ENCODE measurements around the gene FBLN2. TPM values are rescaled to one million over a fixed set of nuclear protein-coding genes. Genes with fewer than 3 reads are reported as not detected.

The FBLN2 gene
- total RNA-seq, 1 experiment from 2014 or later, result 36.7 TPM

GRCh38 chr3:13542142-13542541, 6.8 kb upstream of the FBLN2 start:
- H3K27ac Mint-ChIP-seq (ENCODE audit: unreplicated experiment), result no peak overlapping the region
- no TSS peak for BruUV-seq (replicated peaks)
- peaks cover 8% of the 10 kb centered on the region for H3K4me1 ChIP-seq

GRCh38 chr3:13543253-13543652, 5.7 kb upstream of the FBLN2 start:
- peaks cover 4% of the 10 kb centered on the region for H3K36me3 Mint-ChIP-seq (ENCODE audit: insufficient read depth, unreplicated experiment)
- peaks cover 23% of the 10 kb centered on the region for H3K4me1 Mint-ChIP-seq (ENCODE audit: low read depth, unreplicated experiment)
- Histone ChIP-seq H3K4me3 (ENCODE audit: low read depth, low read length) (no peak overlapping the region), H3K36me3 (ENCODE audit: control insufficient read depth, insufficient read depth, low read length) (no peaks in the 10 kb centered on the region), H3K9me3 (no peaks in the 10 kb centered on the region), H3K4me1 (peaks cover 19% of the 10 kb centered on the region), H3K27me3 (replicated peaks; ENCODE audit: control insufficient read depth, insufficient read depth, low read length) (no peaks in the 10 kb centered on the region)
- intact Hi-C loops (cut with micrococcal nuclease; ENCODE audit: unreplicated experiment), result no loop called here
- no TSS peak for BruUV-seq (replicated peaks)
- H3K27ac Mint-ChIP-seq (ENCODE audit: unreplicated experiment), result no peak overlapping the region
- H3K9me3 Mint-ChIP-seq (ENCODE audit: unreplicated experiment), result no peaks in the 10 kb centered on the region
- no peak for DNase-seq
- TF ChIP-seq CTCF (IDR thresholded peaks at IDR 0.05; ENCODE audit: insufficient read depth in 1 of 2, low read depth in 1 of 2, low read length in 1 of 2, severe bottlenecking in 1 of 2, unreplicated experiment in 1 of 2), result no peak
- no peak overlapping the region for H3K4me3 Mint-ChIP-seq (ENCODE audit: unreplicated experiment)
- H3K27me3 Mint-ChIP-seq (ENCODE audit: insufficient read depth, unreplicated experiment), result no peaks in the 10 kb centered on the region
- CTCF ChIA-PET, result no interaction called here
- POLR2A ChIA-PET, result no interaction called here

More at GRCh38 chr3:13542142-13542541, 6.8 kb upstream of the FBLN2 start:
- Mint-ChIP-seq H3K4me1 (ENCODE audit: low read depth, unreplicated experiment) (peaks cover 19% of the 10 kb centered on the region), H3K9me3 (ENCODE audit: unreplicated experiment) (no peaks in the 10 kb centered on the region), H3K27me3 (ENCODE audit: insufficient read depth, unreplicated experiment) (no peaks in the 10 kb centered on the region), H3K4me3 (ENCODE audit: unreplicated experiment) (no peak overlapping the region), H3K36me3 (ENCODE audit: insufficient read depth, unreplicated experiment) (no peaks in the 10 kb centered on the region)
- DNase-seq, result no peak
- H3K4me3 ChIP-seq (ENCODE audit: low read depth, low read length), result no peak overlapping the region
- no peaks in the 10 kb centered on the region for H3K27me3 ChIP-seq (replicated peaks; ENCODE audit: control insufficient read depth, insufficient read depth, low read length)
- CTCF ChIA-PET, result no interaction called here
- POLR2A ChIA-PET, result no interaction called here
- no peak for TF ChIP-seq CTCF (IDR thresholded peaks at IDR 0.05; ENCODE audit: insufficient read depth in 1 of 2, low read depth in 1 of 2, low read length in 1 of 2, severe bottlenecking in 1 of 2, unreplicated experiment in 1 of 2)
- H3K9me3 ChIP-seq, result no peaks in the 10 kb centered on the region; the same call in 1 of the 2 replicates
- intact Hi-C loops (cut with micrococcal nuclease; ENCODE audit: unreplicated experiment), result no loop called here
- H3K36me3 ChIP-seq (ENCODE audit: control insufficient read depth, insufficient read depth, low read length), result no peaks in the 10 kb centered on the region

GRCh38 chr3:13544293-13544831, 4.6 kb upstream of the FBLN2 start:
- H3K27ac Mint-ChIP-seq (ENCODE audit: unreplicated experiment), result no peak overlapping the region
- intact Hi-C loops (cut with micrococcal nuclease; ENCODE audit: unreplicated experiment), result no loop called here
- no peaks in the 10 kb centered on the region for H3K27me3 Mint-ChIP-seq (ENCODE audit: insufficient read depth, unreplicated experiment)
- Histone ChIP-seq H3K4me3 (ENCODE audit: low read depth, low read length) (no peak overlapping the region), H3K9me3 (no peaks in the 10 kb centered on the region), H3K4me1 (peaks cover 24% of the 10 kb centered on the region), H3K36me3 (ENCODE audit: control insufficient read depth, insufficient read depth, low read length) (no peaks in the 10 kb centered on the region), H3K27me3 (replicated peaks; ENCODE audit: control insufficient read depth, insufficient read depth, low read length) (no peaks in the 10 kb centered on the region)
- no TSS peak for BruUV-seq (replicated peaks)
- no peaks in the 10 kb centered on the region for H3K9me3 Mint-ChIP-seq (ENCODE audit: unreplicated experiment)
- no peak for DNase-seq
- ChIA-PET POLR2A (no interaction called here), CTCF (interaction anchor here (0.9 kb wide), 1 partner anchor 104 kb away, joined by 3 read pairs; no protein-coding TSS in a partner anchor)
- H3K4me1 Mint-ChIP-seq (ENCODE audit: low read depth, unreplicated experiment), result peaks cover 26% of the 10 kb centered on the region
- no peak for TF ChIP-seq CTCF (IDR thresholded peaks at IDR 0.05; ENCODE audit: insufficient read depth in 1 of 2, low read depth in 1 of 2, low read length in 1 of 2, severe bottlenecking in 1 of 2, unreplicated experiment in 1 of 2)
- H3K36me3 Mint-ChIP-seq (ENCODE audit: insufficient read depth, unreplicated experiment), result peaks cover 6% of the 10 kb centered on the region
- no peak overlapping the region for H3K4me3 Mint-ChIP-seq (ENCODE audit: unreplicated experiment)
